ENCODE results near the gene RIMS1.

Gene RIMS1

DNA sequence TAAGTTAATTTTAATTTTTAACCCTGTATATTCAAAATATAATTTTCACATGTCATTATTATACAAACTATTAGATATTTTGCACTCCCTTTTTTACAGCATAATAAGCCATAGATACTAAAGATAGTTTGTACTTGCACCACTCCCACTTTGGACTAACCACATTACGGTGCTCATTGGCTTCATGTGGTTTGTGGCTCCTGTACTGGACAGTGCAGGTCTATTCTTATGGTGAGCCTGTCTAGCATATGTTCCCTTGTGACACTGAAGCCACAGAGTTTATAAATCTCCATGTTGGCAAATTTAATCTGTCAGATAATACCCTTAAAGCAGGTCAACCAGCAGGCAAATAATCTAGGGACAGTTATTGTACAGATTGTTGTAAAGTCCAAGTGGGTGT is 381.1 kb downstream of the RIMS1 start:
- no peak overlapping the region for H3K4me3 ChIP-seq (ENCODE audit: low read length)
- no peak for TF ChIP-seq ZNF274 (IDR thresholded peaks at IDR 0.05; ENCODE audit: low read depth, low read length)

DNA sequence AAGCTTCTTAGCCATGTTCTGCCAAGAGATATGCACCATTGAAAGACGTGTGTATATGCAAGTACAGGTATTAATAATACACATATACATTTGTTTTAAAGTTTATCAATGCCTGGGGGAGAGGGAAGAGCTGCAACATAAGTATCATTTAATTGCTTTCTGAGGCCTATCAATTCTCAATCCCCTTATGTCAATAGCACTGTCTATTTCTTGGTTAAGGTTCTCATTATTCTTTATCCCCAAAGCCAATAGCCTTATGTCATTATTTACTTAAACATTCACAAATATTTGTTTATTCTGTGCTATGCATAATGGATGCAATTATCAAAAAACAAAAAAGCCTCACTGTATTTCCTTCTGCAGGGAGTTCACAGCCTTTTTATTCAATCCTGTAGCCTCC is 385.2 kb downstream of the RIMS1 start:
- no peak for TF ChIP-seq ZNF274 (IDR thresholded peaks at IDR 0.05; ENCODE audit: low read depth, low read length)
- H3K4me3 ChIP-seq (ENCODE audit: low read length) = no peak overlapping the region

DNA sequence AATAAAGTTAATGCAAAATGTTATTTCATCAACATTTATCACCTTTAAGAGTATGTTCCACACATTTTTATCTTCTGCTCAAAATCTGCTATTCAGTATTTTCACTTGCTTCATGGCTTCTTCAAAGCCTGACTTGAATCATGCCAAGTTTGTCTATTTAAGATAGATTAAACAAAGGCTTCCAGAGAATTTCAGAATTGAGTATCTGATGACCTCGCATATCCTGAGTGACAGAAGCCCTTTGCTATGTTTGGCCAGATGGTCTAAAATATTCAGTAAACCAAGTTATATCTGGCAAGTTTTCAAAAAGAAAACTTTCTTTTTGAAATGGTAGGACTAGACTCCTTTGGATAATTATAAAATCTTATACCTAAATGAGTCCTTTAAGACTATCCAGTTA is 386.6 kb downstream of the RIMS1 start:
- no peak overlapping the region for H3K4me3 ChIP-seq (ENCODE audit: low read length)
- TF ChIP-seq ZNF274 (IDR thresholded peaks at IDR 0.05; ENCODE audit: low read depth, low read length) = no peak

DNA sequence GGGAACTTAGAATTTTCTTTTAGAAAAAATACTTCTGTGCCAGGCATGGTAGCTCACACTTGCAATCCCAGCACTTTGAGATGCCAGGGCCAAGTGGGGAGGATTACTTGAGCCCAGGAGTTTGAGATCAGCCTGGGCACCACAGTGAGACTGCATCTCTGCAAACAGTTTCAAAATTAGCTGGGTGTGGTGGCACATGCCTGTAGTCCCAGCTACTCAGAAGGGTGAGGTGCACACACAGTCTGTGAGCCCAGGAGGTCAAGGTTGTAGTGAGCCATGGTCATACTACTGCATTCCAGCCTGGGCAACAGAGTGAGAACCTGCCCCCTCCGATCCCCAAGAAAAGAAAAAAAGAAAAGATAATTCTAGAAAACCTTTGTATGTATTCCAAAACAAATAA is 389.5 kb downstream of the RIMS1 start:
- H3K4me3 ChIP-seq (ENCODE audit: low read length) = no peak overlapping the region
- no peak for TF ChIP-seq ZNF274 (IDR thresholded peaks at IDR 0.05; ENCODE audit: low read depth, low read length)

DNA sequence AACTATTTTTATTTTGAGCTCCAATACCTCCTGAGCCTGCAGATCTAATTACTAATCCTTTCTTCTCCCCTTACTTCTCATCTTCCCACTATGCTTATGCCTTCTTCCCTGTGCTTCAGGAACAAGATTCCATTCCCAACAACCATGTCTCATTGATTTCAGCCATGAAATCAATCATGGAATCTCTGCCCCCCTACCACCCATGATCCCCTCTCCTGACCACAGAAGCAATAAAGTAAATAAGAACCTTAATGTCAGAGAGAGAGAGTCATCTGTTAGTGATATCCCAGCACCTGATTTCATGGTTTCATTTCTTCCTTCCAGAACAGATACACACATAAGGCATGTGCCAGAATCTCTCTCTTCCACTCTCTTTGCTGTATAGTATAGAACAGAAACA is 395.9 kb downstream of the RIMS1 start:
- H3K4me3 ChIP-seq (ENCODE audit: low read length) = no peak overlapping the region
- no peak for TF ChIP-seq ZNF274 (IDR thresholded peaks at IDR 0.05; ENCODE audit: low read depth, low read length)

DNA sequence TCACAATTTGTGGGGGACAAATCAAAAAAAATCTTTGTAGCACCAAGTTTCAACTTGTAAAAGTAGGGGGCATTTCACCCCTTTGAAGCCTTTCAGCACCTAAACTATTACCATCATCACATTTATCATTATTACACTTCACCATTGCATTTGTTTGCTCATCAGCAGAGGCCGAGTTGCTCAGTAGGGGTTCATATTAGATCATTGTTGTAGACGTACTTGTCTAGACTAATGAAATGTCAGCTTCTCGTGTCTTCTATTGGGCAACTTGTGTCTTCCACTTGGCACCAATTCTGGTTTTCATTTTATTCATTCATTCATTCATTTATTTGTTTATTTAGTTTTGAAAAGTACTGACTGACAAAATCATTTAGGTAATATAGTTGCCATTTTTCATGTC is 397.2 kb downstream of the RIMS1 start:
- no peak for TF ChIP-seq ZNF274 (IDR thresholded peaks at IDR 0.05; ENCODE audit: low read depth, low read length)

DNA sequence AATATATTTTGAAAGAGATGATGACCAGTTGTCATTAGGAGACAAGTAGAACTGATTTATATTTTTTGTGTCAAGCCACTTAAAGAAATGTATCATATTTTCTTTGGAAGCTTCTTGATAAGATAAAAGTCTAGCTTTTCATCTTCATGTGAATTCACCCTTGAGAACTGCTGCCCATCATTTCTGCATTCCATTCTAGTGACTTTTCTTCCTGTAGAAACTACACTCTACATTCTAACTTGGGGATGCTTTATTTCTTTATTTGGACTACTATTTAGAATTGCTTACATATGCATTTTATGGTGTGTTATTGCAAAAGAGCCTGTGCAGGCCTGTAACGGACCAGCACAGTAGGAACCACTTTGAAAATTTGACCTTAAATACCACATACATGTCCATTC is 400.6 kb downstream of the RIMS1 start:
- no peak for TF ChIP-seq ZNF274 (IDR thresholded peaks at IDR 0.05; ENCODE audit: low read depth, low read length)
- no peak overlapping the region for H3K4me3 ChIP-seq (ENCODE audit: low read length)

More for the DNA sequence above, 397.2 kb downstream of the RIMS1 start:
- no peak overlapping the region for H3K4me3 ChIP-seq (ENCODE audit: low read length)

DNA sequence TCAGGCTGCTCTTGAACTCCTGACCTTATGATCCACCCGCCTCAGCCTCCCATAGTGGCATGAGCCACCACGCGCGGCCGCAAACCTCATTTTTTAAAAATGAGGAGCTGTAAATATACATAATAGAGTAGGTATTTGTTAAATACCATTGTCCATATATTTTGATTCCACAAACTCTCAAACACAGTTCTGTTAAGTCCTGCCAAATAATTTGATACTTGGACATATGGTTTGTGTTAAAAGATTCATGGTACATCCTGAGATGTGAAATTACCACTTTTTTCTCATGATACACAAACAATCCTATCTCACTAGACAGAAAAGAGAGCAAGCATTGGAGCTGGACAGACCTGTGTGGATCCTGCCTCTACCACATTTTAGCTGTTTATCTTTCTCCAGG is 401.5 kb downstream of the RIMS1 start:
- no peak for TF ChIP-seq ZNF274 (IDR thresholded peaks at IDR 0.05; ENCODE audit: low read depth, low read length)
- no peak overlapping the region for H3K4me3 ChIP-seq (ENCODE audit: low read length)

DNA sequence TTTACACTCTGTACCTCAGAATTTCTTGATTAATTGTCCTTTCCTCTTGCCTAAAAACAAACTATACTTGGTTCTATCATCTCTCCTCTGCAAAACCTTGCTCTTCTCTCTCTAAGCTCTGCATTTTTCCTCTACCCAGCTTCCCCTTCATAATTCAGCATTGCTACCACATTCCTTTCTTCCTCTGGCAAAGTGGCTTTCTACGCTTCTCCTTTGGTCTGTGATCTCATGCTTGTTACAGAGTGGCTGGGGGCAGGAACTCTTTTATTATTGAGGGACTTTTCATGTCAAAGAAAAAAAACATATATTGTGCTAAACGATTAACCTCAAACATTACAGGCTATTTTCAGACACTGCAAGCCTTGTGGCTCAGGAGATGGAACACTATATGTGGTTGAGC is 402.2 kb downstream of the RIMS1 start:
- no peak for TF ChIP-seq ZNF274 (IDR thresholded peaks at IDR 0.05; ENCODE audit: low read depth, low read length)
- H3K4me3 ChIP-seq (ENCODE audit: low read length) = no peak overlapping the region

DNA sequence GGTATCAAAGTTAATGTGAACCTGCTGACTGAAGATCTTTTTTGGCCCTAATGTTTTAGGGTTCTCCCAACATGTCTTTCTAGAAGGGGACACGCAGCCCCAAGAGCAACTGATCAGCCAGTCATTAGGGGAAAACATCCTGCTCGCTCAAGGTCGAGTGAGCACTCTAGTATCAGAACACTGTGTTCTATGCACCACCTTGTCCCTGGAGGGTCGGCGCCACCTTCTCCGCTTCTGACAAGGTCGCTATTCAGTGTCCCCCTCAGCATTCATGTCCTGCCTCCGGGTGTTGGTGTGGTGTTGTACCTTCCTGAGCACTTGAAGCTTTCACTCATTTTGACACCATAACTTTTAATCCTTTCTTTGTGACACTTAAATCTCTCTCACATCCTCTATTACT is 404.3 kb downstream of the RIMS1 start:
- TF ChIP-seq ZNF274 (IDR thresholded peaks at IDR 0.05; ENCODE audit: low read depth, low read length) = no peak

DNA sequence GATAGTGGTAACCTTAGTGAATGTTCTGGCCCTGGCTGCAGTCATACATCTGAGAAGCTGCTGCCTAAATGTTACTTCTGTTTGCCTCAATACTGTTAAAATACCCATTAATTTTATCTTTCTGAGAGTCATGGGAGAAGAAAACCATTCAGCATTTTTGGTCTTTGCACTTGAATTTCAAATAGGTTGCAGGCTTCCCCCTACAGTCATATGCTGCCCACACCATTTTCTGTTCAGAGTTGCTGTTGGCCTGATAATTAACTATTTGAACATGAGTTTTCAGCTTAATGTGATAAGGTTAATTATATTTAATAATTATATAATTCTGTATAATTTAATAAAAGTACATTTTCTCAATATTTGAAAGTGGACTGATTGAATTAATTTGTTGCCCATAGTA is 410.0 kb downstream of the RIMS1 start:
- TF ChIP-seq ZNF274 (IDR thresholded peaks at IDR 0.05; ENCODE audit: low read depth, low read length) = no peak
- no peak overlapping the region for H3K4me3 ChIP-seq (ENCODE audit: low read length)

More for the DNA sequence above, 404.3 kb downstream of the RIMS1 start:
- no peak overlapping the region for H3K4me3 ChIP-seq (ENCODE audit: low read length)

DNA sequence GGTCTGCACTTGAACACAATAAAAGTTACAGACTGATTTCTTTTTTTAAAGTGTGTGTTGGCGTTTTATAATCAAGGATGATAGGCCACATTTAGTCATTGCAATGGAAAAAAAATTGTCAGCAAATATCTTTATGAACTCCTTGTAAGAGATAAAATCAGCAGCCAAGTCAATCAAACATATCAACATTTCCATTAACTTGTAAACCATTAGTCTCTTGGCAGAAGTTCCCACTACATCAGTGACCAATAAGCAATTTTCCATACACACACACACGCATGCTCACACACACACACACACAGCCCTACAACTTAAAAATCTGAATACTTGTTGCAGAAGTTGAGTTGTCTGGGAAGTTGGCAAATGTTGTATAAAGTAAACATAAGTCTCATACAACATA is 419.6 kb downstream of the RIMS1 start:
- TF ChIP-seq ZNF274 (IDR thresholded peaks at IDR 0.05; ENCODE audit: low read depth, low read length) = no peak
- no peak overlapping the region for H3K4me3 ChIP-seq (ENCODE audit: low read length)

DNA sequence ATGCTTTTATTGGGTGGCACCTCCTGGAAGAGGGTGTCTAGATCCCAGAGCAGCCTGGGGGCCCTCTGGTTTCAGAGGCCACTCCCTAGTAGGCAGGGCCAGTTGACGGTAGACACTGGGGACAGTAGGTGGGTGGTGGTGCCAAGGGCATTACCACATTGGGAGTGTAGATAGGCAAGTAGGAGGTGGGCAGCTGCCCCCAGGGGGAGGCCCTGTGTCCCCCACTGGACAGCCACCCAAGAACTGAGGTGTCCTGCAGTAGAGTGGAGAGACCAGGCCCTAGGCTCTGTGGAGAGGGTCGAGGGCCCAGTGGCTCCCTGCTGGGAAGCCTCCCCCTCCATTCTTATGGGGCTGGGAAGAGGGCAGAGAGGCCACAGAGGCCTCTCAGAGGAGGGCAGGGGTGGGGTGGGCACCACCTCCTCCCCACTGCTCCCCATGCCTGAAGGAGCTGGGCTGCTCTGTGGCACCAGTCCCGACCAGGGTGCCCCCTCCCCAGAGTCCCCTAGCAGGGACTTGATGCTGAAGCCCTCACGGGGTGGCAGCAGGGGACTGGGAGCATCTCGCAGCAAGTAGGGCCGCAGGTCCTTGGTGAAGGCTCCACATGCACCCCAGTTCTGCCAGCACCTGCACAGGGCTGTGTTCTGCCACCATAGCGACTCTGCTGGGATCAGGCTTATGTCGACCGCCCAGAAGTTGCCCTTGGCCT is 430.5 kb downstream of the RIMS1 start:
- H3K4me3 ChIP-seq (ENCODE audit: low read length) = no peak overlapping the region
- TF ChIP-seq ZNF274 (IDR thresholded peaks at IDR 0.05; ENCODE audit: low read depth, low read length) = no peak

DNA sequence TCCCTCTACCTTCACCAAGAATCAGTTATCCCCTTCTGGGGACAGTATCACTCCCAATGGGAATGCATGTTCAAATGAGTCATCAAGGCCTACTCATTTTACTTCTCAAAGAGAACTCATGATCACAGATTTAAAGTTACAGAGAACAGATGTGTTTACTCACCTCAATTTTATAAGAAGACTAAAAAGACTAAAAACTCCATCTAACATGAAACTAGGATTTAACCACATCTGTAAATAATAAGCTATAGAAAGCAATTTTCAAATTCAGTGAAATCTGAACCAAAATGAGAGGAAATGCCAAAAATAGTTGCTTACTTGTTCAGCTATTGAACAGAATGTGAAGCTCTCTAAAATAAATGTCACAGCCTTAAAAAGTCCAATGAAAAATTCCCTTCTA is 435.4 kb downstream of the RIMS1 start:
- TF ChIP-seq ZNF274 (IDR thresholded peaks at IDR 0.05; ENCODE audit: low read depth, low read length) = no peak
- no peak overlapping the region for H3K4me3 ChIP-seq (ENCODE audit: low read length)

DNA sequence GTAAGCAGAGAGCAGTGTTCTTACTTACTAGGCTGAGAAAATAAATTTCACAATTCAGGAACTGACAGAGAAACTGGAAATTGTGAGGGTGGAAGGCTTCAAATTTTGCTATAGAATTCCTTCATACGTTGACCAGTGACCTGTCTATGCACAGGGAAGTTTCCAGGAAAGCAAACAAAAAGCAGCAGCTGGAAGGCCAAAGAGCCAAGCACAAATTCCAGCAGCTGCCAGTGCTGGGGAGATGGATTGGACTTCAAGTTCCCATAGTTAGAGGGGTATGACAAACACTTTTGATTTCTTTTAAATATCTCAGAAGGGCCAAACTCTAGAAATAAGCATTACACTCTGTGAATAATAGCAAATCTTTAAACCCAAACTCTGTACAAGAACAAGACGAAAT is 436.4 kb downstream of the RIMS1 start:
- H3K4me3 ChIP-seq (ENCODE audit: low read length) = no peak overlapping the region
- no peak for TF ChIP-seq ZNF274 (IDR thresholded peaks at IDR 0.05; ENCODE audit: low read depth, low read length)

DNA sequence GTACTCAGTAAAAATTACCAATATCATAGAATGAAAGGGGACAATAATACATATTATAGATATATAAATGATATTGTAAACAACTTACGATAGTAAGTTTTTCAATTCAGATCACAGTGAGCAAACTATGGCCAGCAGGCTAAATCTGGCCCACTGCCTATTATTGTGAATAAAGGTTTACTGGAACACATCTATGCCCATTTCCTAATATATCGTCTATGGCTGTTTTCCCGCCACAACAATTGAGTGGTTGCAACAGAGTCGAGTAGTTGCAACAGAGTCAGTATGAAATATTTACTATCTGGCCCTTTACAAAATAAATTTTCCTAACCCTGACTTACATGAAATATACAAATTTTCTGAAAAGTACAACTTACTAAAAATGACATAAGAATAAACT is 438.2 kb downstream of the RIMS1 start:
- no peak for TF ChIP-seq ZNF274 (IDR thresholded peaks at IDR 0.05; ENCODE audit: low read depth, low read length)
- no peak overlapping the region for H3K4me3 ChIP-seq (ENCODE audit: low read length)

All from GM08714 (cell line).